Measurements from ENCODE around the gene FBXO31. TPM values are rescaled to one million over a fixed set of nuclear protein-coding genes. Genes with fewer than 3 reads are reported as not detected.

The FBXO31 gene
- total and polyA plus RNA-seq, 2 donors (not counting 1 experiment from before 2014, with no cell fraction given) = 17.8 to 32.9 TPM

DNA sequence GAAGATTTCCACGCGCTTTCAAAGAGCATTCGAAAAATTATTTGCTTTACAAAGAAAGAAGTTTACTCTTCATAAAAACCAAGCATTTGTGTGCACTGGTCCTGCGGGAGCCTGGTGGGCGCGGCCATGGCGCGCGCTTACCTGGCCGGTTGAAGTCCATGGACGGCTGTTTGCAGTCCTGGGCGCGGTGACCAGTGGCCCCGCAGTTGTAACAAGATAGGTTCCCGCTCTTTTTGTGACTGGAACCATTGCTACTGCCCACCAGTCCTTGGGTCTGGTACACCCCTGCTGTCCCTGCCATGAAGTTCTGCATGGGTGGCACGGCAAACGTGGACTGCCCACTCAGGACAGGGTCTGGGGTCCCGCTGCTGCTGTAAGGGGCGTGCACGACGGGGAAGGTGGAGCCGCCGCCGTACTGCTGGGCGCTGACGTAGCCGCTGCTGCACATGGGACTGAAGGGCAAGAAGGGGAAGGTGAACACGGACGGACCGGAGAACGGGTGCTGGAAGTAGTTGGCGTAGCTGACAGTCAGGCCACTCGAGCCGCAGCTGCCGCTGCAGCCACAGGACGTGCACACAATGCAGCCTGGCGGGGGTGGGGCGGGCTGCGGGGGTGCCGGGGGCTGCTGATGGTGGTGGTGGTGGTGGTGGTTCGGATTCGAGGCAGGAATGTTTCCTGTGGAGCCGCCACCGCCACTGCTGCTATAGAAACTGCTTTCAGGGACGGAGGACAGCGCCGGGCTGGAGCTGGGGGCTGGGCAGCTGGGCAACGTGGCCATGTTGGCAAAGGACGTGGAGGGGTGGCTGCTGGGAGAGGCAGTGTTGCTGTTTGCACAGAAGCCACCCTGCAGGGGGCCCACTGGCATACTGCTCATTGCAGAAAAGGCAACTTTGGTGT is 28.0 kb upstream of the FBXO31 start:
- ChIA-PET CTCF (interaction anchor here (1.5 kb wide), 1 partner anchor 223 kb away, joined by 3 read pairs; no protein-coding TSS in a partner anchor), POLR2A (no interaction called here)
- TF ChIP-seq, protein P1, sequence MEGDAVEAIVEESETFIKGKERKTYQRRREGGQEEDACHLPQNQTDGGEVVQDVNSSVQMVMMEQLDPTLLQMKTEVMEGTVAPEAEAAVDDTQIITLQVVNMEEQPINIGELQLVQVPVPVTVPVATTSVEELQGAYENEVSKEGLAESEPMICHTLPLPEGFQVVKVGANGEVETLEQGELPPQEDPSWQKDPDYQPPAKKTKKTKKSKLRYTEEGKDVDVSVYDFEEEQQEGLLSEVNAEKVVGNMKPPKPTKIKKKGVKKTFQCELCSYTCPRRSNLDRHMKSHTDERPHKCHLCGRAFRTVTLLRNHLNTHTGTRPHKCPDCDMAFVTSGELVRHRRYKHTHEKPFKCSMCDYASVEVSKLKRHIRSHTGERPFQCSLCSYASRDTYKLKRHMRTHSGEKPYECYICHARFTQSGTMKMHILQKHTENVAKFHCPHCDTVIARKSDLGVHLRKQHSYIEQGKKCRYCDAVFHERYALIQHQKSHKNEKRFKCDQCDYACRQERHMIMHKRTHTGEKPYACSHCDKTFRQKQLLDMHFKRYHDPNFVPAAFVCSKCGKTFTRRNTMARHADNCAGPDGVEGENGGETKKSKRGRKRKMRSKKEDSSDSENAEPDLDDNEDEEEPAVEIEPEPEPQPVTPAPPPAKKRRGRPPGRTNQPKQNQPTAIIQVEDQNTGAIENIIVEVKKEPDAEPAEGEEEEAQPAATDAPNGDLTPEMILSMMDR (IDR thresholded peaks at IDR 0.05) = no peak
- no peak for TF ChIP-seq EZH2 (IDR thresholded peaks at IDR 0.05; ENCODE audit: borderline replicate concordance, insufficient read depth, low read depth, low read length, poor library complexity, severe bottlenecking)
- 97% methylated on average over 46 of the region's 49 CpGs for WGBS (ENCODE audit: insufficient coverage)
- DNase-seq (no peak), ATAC-seq (ENCODE audit: low read depth) (no peak)
- Histone ChIP-seq H3K27me3 (replicated peaks in 1 of 4; ENCODE audit: control extremely low read depth in 1 of 4, control insufficient read depth in 3 of 4, insufficient read depth in 4 of 4, low read length in 3 of 4) (peaks cover 0 to 3% (median 0%) of the 10 kb centered on the region in 4 experiments), H3K9me3 (ENCODE audit: control extremely low read depth in 1 of 3, control insufficient read depth in 2 of 3, insufficient read depth in 1 of 3, low read length in 2 of 3) (no peaks in the 10 kb centered on the region), H4K20me1 (ENCODE audit: control insufficient read depth, insufficient read depth, low read length, poor library complexity, severe bottlenecking) (no peaks in the 10 kb centered on the region), H3K27ac (ENCODE audit: low read length in 2 of 2) (no peak overlapping the region), H3K9ac (ENCODE audit: low read length) (no peak overlapping the region), H3K79me2 (ENCODE audit: control insufficient read depth, insufficient read depth, low read length) (no peaks in the 10 kb centered on the region), H3K4me3 (ENCODE audit: control extremely low read depth in 1 of 5, extremely low read depth in 1 of 5, insufficient read depth in 1 of 5, low read depth in 2 of 5, low read length in 4 of 5) (no peak overlapping the region), H2AFZ (ENCODE audit: insufficient read depth, low read depth, low read length, poor library complexity, severe bottlenecking) (no peak overlapping the region), H3K4me2 (replicated peaks; ENCODE audit: low read depth, low read length, poor library complexity, severe bottlenecking) (no peak overlapping the region), H3K4me1 (ENCODE audit: control insufficient read depth in 2 of 2, insufficient read depth in 2 of 2, low read length in 2 of 2) (no peaks in the 10 kb centered on the region), H3K36me3 (replicated peaks in 1 of 2; ENCODE audit: control extremely low read depth in 1 of 2, control insufficient read depth in 1 of 2, extremely low read depth in 1 of 2, insufficient read depth in 2 of 2, low read length in 1 of 2) (peaks cover 0 to under 1% of the 10 kb centered on the region in 2 experiments)
- H3K4me1 Mint-ChIP-seq = peaks cover 4% of the 10 kb centered on the region
- H3K4me3 Mint-ChIP-seq = no peak overlapping the region
- H3K27me3 Mint-ChIP-seq = no peaks in the 10 kb centered on the region
- intact Hi-C loops (cut with micrococcal nuclease) = no loop called here
- no peak overlapping the region for H3K27ac Mint-ChIP-seq
- H3K9me3 Mint-ChIP-seq (ENCODE audit: insufficient read depth) = no peaks in the 10 kb centered on the region

DNA sequence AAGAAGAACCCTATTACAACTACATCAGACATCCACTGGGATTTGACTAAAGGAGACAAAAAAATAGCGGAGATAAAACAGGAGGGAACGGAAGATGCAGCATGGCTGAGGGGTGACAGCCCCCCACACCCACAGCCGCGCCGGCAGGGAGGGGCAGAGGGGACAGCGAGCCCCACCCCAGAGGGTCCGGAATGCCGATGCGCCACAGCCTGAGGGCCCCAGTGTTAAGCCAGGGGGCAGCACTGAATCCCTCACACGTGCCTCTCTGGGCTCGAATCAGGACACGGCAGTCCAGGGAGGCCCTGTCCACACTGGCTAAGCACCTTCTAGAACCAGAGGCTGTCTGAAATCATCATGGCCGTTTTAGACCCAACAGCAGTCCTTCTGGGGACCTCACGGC is 27.4 kb upstream of the FBXO31 start:
- Histone ChIP-seq H3K9ac (ENCODE audit: low read length) (no peak overlapping the region), H3K27ac (ENCODE audit: low read length in 2 of 2) (no peak overlapping the region), H2AFZ (ENCODE audit: insufficient read depth, low read depth, low read length, poor library complexity, severe bottlenecking) (no peak overlapping the region), H3K79me2 (ENCODE audit: control insufficient read depth, insufficient read depth, low read length) (no peaks in the 10 kb centered on the region), H3K4me3 (ENCODE audit: control extremely low read depth in 1 of 5, extremely low read depth in 1 of 5, insufficient read depth in 1 of 5, low read depth in 2 of 5, low read length in 4 of 5) (no peak overlapping the region), H4K20me1 (ENCODE audit: control insufficient read depth, insufficient read depth, low read length, poor library complexity, severe bottlenecking) (no peaks in the 10 kb centered on the region), H3K4me2 (replicated peaks; ENCODE audit: low read depth, low read length, poor library complexity, severe bottlenecking) (no peak overlapping the region), H3K4me1 (ENCODE audit: control insufficient read depth in 2 of 2, insufficient read depth in 2 of 2, low read length in 2 of 2) (no peaks in the 10 kb centered on the region), H3K36me3 (replicated peaks in 1 of 2; ENCODE audit: control extremely low read depth in 1 of 2, control insufficient read depth in 1 of 2, extremely low read depth in 1 of 2, insufficient read depth in 2 of 2, low read length in 1 of 2) (peaks cover 2% of the 10 kb centered on the region in 2 experiments), H3K27me3 (replicated peaks in 1 of 4; ENCODE audit: control extremely low read depth in 1 of 4, control insufficient read depth in 3 of 4, insufficient read depth in 4 of 4, low read length in 3 of 4) (peaks cover 0 to 3% (median 0%) of the 10 kb centered on the region in 4 experiments), H3K9me3 (ENCODE audit: control extremely low read depth in 1 of 3, control insufficient read depth in 2 of 3, insufficient read depth in 1 of 3, low read length in 2 of 3) (no peaks in the 10 kb centered on the region)
- Mint-ChIP-seq H3K4me3 (no peak overlapping the region), H3K4me1 (peaks cover 4% of the 10 kb centered on the region), H3K27ac (no peak overlapping the region), H3K27me3 (no peaks in the 10 kb centered on the region), H3K9me3 (ENCODE audit: insufficient read depth) (no peaks in the 10 kb centered on the region)
- ATAC-seq (ENCODE audit: low read depth) (no peak), DNase-seq (no peak)
- POLR2A ChIA-PET = no interaction called here
- WGBS (ENCODE audit: insufficient coverage) = 94% methylated on average over 14 of the region's 14 CpGs
- intact Hi-C loops (cut with micrococcal nuclease) = no loop called here
- CTCF ChIA-PET = no interaction called here
- TF ChIP-seq, protein P1 (IDR thresholded peaks at IDR 0.05) = no peak
- TF ChIP-seq EZH2 (IDR thresholded peaks at IDR 0.05; ENCODE audit: borderline replicate concordance, insufficient read depth, low read depth, low read length, poor library complexity, severe bottlenecking) = no peak
